Uterus (tissue), 2 donors: Measurements from ENCODE around the gene NECTIN4.

Experiments
- POLR2A ChIP-seq, 2 donors: fragments of 450-650 bp; IDR thresholded peaks; one replicate each; pipeline ENCODE4 v1.6.1; 2016; ENCODE audit warnings: antibody characterized with exemption in 2 of 2, mild to moderate bottlenecking in 1 of 2, moderate library complexity in 1 of 2
- TF ChIP-seq, protein P1 (sequence below), 4 experiments: fragments of 200-600 bp in 2 of 4; fragments of 450-650 bp in 2 of 4; sonication (generic) in 2 of 4; IDR thresholded peaks; one replicate each; pipeline ENCODE4 v1.5.1; 2016 to 2019; ENCODE audit warnings: antibody characterized with exemption in 4 of 4, mild to moderate bottlenecking in 2 of 4, moderate library complexity in 1 of 4

DNA sequence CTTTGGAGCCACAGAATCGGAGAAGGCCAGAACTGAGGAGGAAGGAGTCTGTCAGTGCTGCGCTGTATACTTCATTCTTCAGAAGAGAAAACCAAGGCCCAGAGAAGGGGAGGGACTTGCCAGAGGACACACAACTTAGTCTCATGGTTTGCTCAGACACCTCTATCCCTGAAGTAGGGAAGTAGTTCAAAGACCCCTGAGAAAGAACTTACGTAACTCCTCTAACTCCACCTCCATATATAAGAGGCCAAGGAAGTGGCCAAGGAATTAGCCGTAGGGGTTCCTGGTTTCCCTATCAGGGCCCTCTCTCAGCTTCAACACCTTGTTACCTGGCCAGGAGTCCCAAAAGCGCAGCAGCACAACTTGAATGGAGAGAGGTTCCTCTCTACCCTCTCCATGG is 580 bp upstream of the NECTIN4 start:
- TF ChIP-seq POLR2A (IDR thresholded peaks at IDR 0.05), result no peak
- TF ChIP-seq, protein P1, sequence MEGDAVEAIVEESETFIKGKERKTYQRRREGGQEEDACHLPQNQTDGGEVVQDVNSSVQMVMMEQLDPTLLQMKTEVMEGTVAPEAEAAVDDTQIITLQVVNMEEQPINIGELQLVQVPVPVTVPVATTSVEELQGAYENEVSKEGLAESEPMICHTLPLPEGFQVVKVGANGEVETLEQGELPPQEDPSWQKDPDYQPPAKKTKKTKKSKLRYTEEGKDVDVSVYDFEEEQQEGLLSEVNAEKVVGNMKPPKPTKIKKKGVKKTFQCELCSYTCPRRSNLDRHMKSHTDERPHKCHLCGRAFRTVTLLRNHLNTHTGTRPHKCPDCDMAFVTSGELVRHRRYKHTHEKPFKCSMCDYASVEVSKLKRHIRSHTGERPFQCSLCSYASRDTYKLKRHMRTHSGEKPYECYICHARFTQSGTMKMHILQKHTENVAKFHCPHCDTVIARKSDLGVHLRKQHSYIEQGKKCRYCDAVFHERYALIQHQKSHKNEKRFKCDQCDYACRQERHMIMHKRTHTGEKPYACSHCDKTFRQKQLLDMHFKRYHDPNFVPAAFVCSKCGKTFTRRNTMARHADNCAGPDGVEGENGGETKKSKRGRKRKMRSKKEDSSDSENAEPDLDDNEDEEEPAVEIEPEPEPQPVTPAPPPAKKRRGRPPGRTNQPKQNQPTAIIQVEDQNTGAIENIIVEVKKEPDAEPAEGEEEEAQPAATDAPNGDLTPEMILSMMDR (IDR thresholded peaks at IDR 0.05), result no peak
